GM18868 (cell line): ENCODE data around the gene ISY1.
"Not testable (repeated sequence)": the region's sequence is repeated elsewhere in the genome, so short reads cannot be mapped to it uniquely, and the experiment has no call there.

Experiments
- ATAC-seq: cut with Tn5 transposase; IDR thresholded peaks from one replicate; pipeline ENCODE4 v1.9.1; 2021; ENCODE audit warnings: mild to moderate bottlenecking, moderate library complexity; ENCODE audit not compliant: unreplicated experiment

ISY1 gene

GRCh38 chr3:129166579-129167332 is 5.9 kb upstream of the ISY1 start:
- ATAC-seq = no peak

GRCh38 chr3:129165594-129165993 is 4.7 kb upstream of the ISY1 start:
- not testable (repeated sequence) for ATAC-seq

GRCh38 chr3:129164500-129164899 is 3.6 kb upstream of the ISY1 start:
- ATAC-seq = no peak

- ATAC-seq = no peak
Measured at GRCh38 chr3:129162729-129163579, 2.1 kb upstream of the ISY1 start.

GRCh38 chr3:129161860-129162271 is 1.0 kb upstream of the ISY1 start:
- ATAC-seq = no peak

GRCh38 chr3:129144786-129145185 is 16.1 kb downstream of the ISY1 start:
- no peak for ATAC-seq

- ATAC-seq = not testable (repeated sequence)
Measured at GRCh38 chr3:129141011-129141410, 19.9 kb downstream of the ISY1 start.

- ATAC-seq = no peak
Measured at GRCh38 chr3:129139911-129140310, 21.0 kb downstream of the ISY1 start.

- not testable (repeated sequence) for ATAC-seq
Measured at GRCh38 chr3:129136275-129136674, 24.6 kb downstream of the ISY1 start.

- no peak for ATAC-seq
Measured at GRCh38 chr3:129132097-129132866, 28.6 kb downstream of the ISY1 start.

- ATAC-seq = no peak
Measured at GRCh38 chr3:129131465-129132088, 29.3 kb downstream of the ISY1 start.

GRCh38 chr3:129130291-129130813 is 30.5 kb downstream of the ISY1 start:
- no peak for ATAC-seq

GRCh38 chr3:129128357-129129155 is 32.3 kb downstream of the ISY1 start:
- no peak for ATAC-seq

GRCh38 chr3:129126726-129127280 is 34.1 kb downstream of the ISY1 start:
- no peak for ATAC-seq

- no peak for ATAC-seq
Measured at GRCh38 chr3:129123314-129124060, 37.4 kb downstream of the ISY1 start.

GRCh38 chr3:129122412-129123011 is 38.4 kb downstream of the ISY1 start:
- ATAC-seq = no peak

GRCh38 chr3:129121792-129122411 is 39.0 kb downstream of the ISY1 start, which contains the start of gene RAB43:
RAB43 (minus strand) TSS chr3:129121804; CDS start chr3:129121489, 315 bp downstream.
- peak; percentile 49 for ATAC-seq
